Osteocyte (in vitro differentiated cells): ENCODE data around the gene IDE. TPM values are rescaled to one million over a fixed set of nuclear protein-coding genes. Genes with fewer than 3 reads are reported as not detected.

Source experiments
- DNase-seq: peaks from one replicate; pipeline ENCODE4 v3.0.0; 2021; ENCODE audit warnings: mixed read lengths; ENCODE audit not compliant: unreplicated experiment; ENCODE audit errors: extremely low spot score
- H3K27ac Mint-ChIP-seq: one replicate; pipeline ENCODE4 v1.8.0; 2021; ENCODE audit warnings: mild to moderate bottlenecking, mixed read lengths; ENCODE audit not compliant: unreplicated experiment
- H3K27me3 Mint-ChIP-seq: one replicate; pipeline ENCODE4 v1.8.0; 2021; ENCODE audit warnings: mixed read lengths; ENCODE audit not compliant: unreplicated experiment
- H3K36me3 Mint-ChIP-seq: one replicate; pipeline ENCODE4 v1.8.0; 2021; ENCODE audit warnings: mixed read lengths; ENCODE audit not compliant: unreplicated experiment
- H3K4me1 Mint-ChIP-seq: one replicate; pipeline ENCODE4 v1.8.0; 2021; ENCODE audit warnings: mixed read lengths; ENCODE audit not compliant: unreplicated experiment
- H3K4me3 Mint-ChIP-seq: one replicate; pipeline ENCODE4 v1.8.0; 2021; ENCODE audit warnings: mild to moderate bottlenecking, moderate library complexity, mixed read lengths; ENCODE audit not compliant: unreplicated experiment
- H3K9me3 Mint-ChIP-seq: one replicate; pipeline ENCODE4 v1.8.0; 2021; ENCODE audit warnings: mixed read lengths; ENCODE audit not compliant: unreplicated experiment
- total RNA-seq: library from RNA; stranded (reverse); gene quantifications from 2 replicates; pipeline ENCODE4 v1.2.1, GENCODE V29; 2021
- TF ChIP-seq, protein P1 (sequence below): fragments of 200-600 bp; sonication (generic); IDR thresholded peaks from 2 replicates; pipeline ENCODE4 v1.5.0; 2021; ENCODE audit warnings: antibody characterized with exemption, mild to moderate bottlenecking, moderate library complexity

IDE gene
- total RNA-seq, 1 donor from 2014 or later = 42.4 TPM

DNA sequence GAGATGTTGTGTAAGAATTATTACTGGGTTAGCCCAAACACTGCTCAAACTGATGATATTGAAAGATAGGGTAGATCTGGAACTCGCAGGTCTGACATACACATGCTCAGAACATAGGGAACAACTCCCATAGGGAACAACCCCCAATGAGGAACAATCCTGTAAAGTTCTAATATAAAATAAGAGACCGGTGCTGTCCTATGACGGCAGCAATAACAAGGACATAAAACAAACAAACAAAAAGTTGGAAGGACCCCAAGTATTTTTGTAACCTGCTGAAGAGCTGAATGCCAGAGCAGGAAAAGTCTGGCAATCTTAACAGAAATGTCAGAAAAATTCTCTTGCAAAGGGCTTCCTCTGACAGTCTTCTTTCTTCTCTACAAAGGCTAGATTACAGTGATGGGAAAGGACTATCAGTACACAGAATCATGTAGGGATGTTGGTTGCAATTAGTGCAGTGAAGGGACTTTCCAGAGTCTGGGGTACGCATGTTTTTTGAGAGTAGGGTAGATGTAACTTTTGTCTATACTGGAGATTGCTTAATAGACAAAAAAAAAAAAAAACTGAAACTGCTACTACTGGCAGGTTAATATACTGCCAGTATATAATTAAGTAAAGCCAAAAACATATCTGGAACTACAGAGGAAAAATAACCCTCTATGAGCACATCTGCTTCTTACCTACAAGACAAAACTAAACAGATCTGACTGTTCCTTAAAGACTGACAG lies 35.5 kb downstream of the IDE start:
- Mint-ChIP-seq H3K9me3 (no peaks in the 10 kb centered on the region), H3K36me3 (peaks cover 11% of the 10 kb centered on the region), H3K27ac (peak overlapping the region; percentile 46), H3K4me3 (no peak overlapping the region), H3K27me3 (no peaks in the 10 kb centered on the region), H3K4me1 (peaks cover 10% of the 10 kb centered on the region)
- TF ChIP-seq, protein P1, sequence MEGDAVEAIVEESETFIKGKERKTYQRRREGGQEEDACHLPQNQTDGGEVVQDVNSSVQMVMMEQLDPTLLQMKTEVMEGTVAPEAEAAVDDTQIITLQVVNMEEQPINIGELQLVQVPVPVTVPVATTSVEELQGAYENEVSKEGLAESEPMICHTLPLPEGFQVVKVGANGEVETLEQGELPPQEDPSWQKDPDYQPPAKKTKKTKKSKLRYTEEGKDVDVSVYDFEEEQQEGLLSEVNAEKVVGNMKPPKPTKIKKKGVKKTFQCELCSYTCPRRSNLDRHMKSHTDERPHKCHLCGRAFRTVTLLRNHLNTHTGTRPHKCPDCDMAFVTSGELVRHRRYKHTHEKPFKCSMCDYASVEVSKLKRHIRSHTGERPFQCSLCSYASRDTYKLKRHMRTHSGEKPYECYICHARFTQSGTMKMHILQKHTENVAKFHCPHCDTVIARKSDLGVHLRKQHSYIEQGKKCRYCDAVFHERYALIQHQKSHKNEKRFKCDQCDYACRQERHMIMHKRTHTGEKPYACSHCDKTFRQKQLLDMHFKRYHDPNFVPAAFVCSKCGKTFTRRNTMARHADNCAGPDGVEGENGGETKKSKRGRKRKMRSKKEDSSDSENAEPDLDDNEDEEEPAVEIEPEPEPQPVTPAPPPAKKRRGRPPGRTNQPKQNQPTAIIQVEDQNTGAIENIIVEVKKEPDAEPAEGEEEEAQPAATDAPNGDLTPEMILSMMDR = no peak
- DNase-seq = no peak

- TF ChIP-seq, protein P1 = no peak
- Mint-ChIP-seq H3K4me3 (no peak overlapping the region), H3K27me3 (no peaks in the 10 kb centered on the region), H3K36me3 (peaks cover 15% of the 10 kb centered on the region), H3K27ac (no peak overlapping the region), H3K4me1 (no peaks in the 10 kb centered on the region), H3K9me3 (no peaks in the 10 kb centered on the region)
- no peak for DNase-seq
Measured at GRCh38 chr10:92530891-92531535, 42.9 kb downstream of the IDE start.

- H3K9me3 Mint-ChIP-seq = no peaks in the 10 kb centered on the region
- no peaks in the 10 kb centered on the region for H3K27me3 Mint-ChIP-seq
- TF ChIP-seq, protein P1 = no peak
- H3K4me1 Mint-ChIP-seq = no peaks in the 10 kb centered on the region
- H3K4me3 Mint-ChIP-seq = no peak overlapping the region
- H3K27ac Mint-ChIP-seq = no peak overlapping the region
- H3K36me3 Mint-ChIP-seq = peaks cover 16% of the 10 kb centered on the region
- no peak for DNase-seq
Measured at GRCh38 chr10:92530421-92530820, 43.5 kb downstream of the IDE start.

DNA sequence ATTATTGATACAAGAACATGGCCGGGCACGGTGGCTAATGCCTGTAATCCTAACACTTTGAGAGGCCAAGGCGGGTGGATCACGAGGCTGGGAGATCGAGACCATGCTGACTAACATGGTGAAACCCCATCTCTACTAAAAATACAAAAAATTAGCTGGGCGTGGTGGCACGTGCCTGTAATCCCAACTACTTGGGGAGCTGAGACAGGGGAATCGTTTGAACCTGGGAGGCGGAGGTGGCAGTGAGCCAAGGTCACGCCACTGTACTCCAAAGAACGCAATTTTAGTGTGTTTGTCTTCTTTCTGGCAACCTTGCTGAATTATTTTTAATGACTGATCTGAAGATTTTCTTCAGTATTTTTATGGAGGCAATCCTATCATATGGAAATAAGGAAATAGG lies 46.2 kb downstream of the IDE start:
- Mint-ChIP-seq H3K36me3 (peaks cover 18% of the 10 kb centered on the region), H3K9me3 (no peaks in the 10 kb centered on the region), H3K27ac (no peak overlapping the region), H3K4me3 (no peak overlapping the region), H3K4me1 (no peaks in the 10 kb centered on the region), H3K27me3 (no peaks in the 10 kb centered on the region)
- DNase-seq = no peak
- TF ChIP-seq, protein P1 = no peak

DNA sequence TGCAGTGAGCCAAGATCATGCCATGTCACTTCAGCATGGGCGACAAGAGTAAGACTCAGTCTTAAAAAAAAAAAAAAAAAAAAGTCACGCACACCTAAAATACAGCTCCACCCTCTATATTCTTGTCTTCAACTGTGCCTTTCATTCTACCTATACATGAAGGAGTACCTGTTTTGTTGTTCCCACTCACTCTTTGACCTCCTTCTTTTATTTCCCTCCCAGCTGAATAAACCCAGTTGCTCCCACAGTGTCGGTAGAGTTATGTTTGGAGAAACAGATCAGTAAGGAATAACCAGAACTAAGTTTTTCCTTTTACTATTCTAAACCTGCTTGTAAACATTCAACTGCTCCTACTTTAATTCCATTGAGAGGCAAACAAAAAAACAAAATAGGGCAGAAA lies 50.3 kb downstream of the IDE start:
- H3K27ac Mint-ChIP-seq = no peak overlapping the region
- H3K27me3 Mint-ChIP-seq = no peaks in the 10 kb centered on the region
- H3K4me3 Mint-ChIP-seq = no peak overlapping the region
- no peak for DNase-seq
- H3K9me3 Mint-ChIP-seq = no peaks in the 10 kb centered on the region
- TF ChIP-seq, protein P1 = no peak
- peaks cover 22% of the 10 kb centered on the region for H3K36me3 Mint-ChIP-seq
- no peaks in the 10 kb centered on the region for H3K4me1 Mint-ChIP-seq
